Lower leg skin (tissue), 3 donors: Measurements from ENCODE around the gene ABCA6.

ENCODE experiments used
- POLR2A ChIP-seq, 2 donors: fragments of 450-650 bp; IDR thresholded peaks; one replicate each; pipeline ENCODE4 v1.6.1; 2016 to 2017; ENCODE audit warnings: antibody characterized with exemption in 2 of 2, mild to moderate bottlenecking in 1 of 2, moderate library complexity in 1 of 2
- TF ChIP-seq, protein P1 (sequence below), 3 donors: fragments of 450-650 bp; IDR thresholded peaks; one replicate each; pipeline ENCODE4 v1.5.1; 2016; ENCODE audit warnings: antibody characterized with exemption in 3 of 3, mild to moderate bottlenecking in 3 of 3, moderate library complexity in 2 of 3

- no peak for TF ChIP-seq POLR2A (IDR thresholded peaks at IDR 0.05)
- TF ChIP-seq, protein P1, sequence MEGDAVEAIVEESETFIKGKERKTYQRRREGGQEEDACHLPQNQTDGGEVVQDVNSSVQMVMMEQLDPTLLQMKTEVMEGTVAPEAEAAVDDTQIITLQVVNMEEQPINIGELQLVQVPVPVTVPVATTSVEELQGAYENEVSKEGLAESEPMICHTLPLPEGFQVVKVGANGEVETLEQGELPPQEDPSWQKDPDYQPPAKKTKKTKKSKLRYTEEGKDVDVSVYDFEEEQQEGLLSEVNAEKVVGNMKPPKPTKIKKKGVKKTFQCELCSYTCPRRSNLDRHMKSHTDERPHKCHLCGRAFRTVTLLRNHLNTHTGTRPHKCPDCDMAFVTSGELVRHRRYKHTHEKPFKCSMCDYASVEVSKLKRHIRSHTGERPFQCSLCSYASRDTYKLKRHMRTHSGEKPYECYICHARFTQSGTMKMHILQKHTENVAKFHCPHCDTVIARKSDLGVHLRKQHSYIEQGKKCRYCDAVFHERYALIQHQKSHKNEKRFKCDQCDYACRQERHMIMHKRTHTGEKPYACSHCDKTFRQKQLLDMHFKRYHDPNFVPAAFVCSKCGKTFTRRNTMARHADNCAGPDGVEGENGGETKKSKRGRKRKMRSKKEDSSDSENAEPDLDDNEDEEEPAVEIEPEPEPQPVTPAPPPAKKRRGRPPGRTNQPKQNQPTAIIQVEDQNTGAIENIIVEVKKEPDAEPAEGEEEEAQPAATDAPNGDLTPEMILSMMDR (IDR thresholded peaks at IDR 0.05): no peak
These were observed 22.5 kb upstream of the ABCA6 start for GRCh38 chr17:69164206-69164605.
